ENCODE results near the gene FBLN1. TPM values are rescaled to one million over a fixed set of nuclear protein-coding genes. Genes with fewer than 3 reads are reported as not detected.

FBLN1 gene
- total RNA-seq, 1 experiment from 2014 or later: 183 TPM

DNA sequence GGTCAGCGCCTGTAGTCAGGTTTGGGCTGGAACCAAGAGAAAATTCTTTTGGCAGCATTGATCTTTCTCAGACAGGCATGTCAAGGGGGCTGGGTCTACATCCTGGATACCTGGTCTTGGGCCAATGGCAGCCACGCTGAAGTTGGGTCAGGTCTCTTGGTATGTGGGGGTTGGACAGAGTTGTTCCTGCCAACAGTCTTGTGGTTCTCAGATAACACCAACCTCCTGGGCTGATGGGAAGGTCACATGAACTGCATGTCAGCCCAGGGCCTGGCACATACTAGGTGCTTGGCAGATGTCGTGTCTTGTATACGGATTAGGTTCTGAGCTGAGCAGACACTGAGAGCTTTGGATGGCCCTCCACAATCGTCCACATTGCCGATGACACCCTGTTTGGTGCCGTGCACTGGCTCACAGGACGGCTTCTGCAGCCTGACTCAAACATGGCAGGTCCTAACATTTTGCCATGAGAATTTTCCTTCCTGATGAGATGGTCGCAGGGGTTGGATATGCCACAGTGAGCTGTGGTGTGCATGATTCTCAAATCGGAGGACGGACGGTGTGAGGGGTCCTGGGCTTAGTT lies 42.0 kb downstream of the FBLN1 start:
- H3K9me3 Mint-ChIP-seq: no peaks in the 10 kb centered on the region
- ChIA-PET CTCF (no interaction called here), POLR2A (no interaction called here)
- H3K4me1 Mint-ChIP-seq: no peaks in the 10 kb centered on the region
- no peak for DNase-seq (ENCODE audit: low spot score)
- ATAC-seq: no peak
- no peak overlapping the region for H3K27ac Mint-ChIP-seq
- TF ChIP-seq IRF2 (CRISPR knock-in tag; IDR thresholded peaks at IDR 0.05; ENCODE audit: borderline replicate concordance, low read depth): no peak
- TF ChIP-seq FOXP1 (CRISPR knock-in tag; IDR thresholded peaks at IDR 0.05; ENCODE audit: borderline replicate concordance): no peak
- no peak for TF ChIP-seq ATF1 (CRISPR knock-in tag; IDR thresholded peaks at IDR 0.05)
- TF ChIP-seq ZNF219 (CRISPR knock-in tag; IDR thresholded peaks at IDR 0.05; ENCODE audit: borderline replicate concordance): no peak
- TF ChIP-seq NFYB (CRISPR knock-in tag; conservative IDR thresholded peaks at IDR 0.05; ENCODE audit: low read depth): no peak
- TF ChIP-seq, protein P1, sequence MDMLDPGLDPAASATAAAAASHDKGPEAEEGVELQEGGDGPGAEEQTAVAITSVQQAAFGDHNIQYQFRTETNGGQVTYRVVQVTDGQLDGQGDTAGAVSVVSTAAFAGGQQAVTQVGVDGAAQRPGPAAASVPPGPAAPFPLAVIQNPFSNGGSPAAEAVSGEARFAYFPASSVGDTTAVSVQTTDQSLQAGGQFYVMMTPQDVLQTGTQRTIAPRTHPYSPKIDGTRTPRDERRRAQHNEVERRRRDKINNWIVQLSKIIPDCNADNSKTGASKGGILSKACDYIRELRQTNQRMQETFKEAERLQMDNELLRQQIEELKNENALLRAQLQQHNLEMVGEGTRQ (CRISPR knock-in tag; IDR thresholded peaks at IDR 0.05): no peak
- no peak for TF ChIP-seq E2F5 (CRISPR knock-in tag; IDR thresholded peaks at IDR 0.05)
- no peak for TF ChIP-seq TP53 (CRISPR knock-in tag; IDR thresholded peaks at IDR 0.05)
- TF ChIP-seq, protein P2, sequence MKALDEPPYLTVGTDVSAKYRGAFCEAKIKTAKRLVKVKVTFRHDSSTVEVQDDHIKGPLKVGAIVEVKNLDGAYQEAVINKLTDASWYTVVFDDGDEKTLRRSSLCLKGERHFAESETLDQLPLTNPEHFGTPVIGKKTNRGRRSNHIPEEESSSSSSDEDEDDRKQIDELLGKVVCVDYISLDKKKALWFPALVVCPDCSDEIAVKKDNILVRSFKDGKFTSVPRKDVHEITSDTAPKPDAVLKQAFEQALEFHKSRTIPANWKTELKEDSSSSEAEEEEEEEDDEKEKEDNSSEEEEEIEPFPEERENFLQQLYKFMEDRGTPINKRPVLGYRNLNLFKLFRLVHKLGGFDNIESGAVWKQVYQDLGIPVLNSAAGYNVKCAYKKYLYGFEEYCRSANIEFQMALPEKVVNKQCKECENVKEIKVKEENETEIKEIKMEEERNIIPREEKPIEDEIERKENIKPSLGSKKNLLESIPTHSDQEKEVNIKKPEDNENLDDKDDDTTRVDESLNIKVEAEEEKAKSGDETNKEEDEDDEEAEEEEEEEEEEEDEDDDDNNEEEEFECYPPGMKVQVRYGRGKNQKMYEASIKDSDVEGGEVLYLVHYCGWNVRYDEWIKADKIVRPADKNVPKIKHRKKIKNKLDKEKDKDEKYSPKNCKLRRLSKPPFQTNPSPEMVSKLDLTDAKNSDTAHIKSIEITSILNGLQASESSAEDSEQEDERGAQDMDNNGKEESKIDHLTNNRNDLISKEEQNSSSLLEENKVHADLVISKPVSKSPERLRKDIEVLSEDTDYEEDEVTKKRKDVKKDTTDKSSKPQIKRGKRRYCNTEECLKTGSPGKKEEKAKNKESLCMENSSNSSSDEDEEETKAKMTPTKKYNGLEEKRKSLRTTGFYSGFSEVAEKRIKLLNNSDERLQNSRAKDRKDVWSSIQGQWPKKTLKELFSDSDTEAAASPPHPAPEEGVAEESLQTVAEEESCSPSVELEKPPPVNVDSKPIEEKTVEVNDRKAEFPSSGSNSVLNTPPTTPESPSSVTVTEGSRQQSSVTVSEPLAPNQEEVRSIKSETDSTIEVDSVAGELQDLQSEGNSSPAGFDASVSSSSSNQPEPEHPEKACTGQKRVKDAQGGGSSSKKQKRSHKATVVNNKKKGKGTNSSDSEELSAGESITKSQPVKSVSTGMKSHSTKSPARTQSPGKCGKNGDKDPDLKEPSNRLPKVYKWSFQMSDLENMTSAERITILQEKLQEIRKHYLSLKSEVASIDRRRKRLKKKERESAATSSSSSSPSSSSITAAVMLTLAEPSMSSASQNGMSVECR (CRISPR knock-in tag; IDR thresholded peaks at IDR 0.05; ENCODE audit: borderline replicate concordance): no peak
- no peak for TF ChIP-seq TEAD4 (CRISPR knock-in tag; IDR thresholded peaks at IDR 0.05)
- TF ChIP-seq, protein P3, sequence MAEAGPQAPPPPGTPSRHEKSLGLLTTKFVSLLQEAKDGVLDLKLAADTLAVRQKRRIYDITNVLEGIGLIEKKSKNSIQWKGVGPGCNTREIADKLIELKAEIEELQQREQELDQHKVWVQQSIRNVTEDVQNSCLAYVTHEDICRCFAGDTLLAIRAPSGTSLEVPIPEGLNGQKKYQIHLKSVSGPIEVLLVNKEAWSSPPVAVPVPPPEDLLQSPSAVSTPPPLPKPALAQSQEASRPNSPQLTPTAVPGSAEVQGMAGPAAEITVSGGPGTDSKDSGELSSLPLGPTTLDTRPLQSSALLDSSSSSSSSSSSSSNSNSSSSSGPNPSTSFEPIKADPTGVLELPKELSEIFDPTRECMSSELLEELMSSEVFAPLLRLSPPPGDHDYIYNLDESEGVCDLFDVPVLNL (CRISPR knock-in tag; IDR thresholded peaks at IDR 0.05; ENCODE audit: borderline replicate concordance, low read depth): no peak
- TF ChIP-seq ESRRA (CRISPR knock-in tag; IDR thresholded peaks at IDR 0.05; ENCODE audit: borderline replicate concordance): no peak
- TF ChIP-seq RELA (CRISPR knock-in tag; IDR thresholded peaks at IDR 0.05; ENCODE audit: borderline replicate concordance): no peak
- TF ChIP-seq FOXJ3 (CRISPR knock-in tag; IDR thresholded peaks at IDR 0.05; ENCODE audit: borderline replicate concordance): no peak
- H3K36me3 Mint-ChIP-seq: peaks cover 69% of the 10 kb centered on the region
- no peak overlapping the region for H3K4me3 Mint-ChIP-seq
- H3K27me3 Mint-ChIP-seq (ENCODE audit: low read depth): no peaks in the 10 kb centered on the region

DNA sequence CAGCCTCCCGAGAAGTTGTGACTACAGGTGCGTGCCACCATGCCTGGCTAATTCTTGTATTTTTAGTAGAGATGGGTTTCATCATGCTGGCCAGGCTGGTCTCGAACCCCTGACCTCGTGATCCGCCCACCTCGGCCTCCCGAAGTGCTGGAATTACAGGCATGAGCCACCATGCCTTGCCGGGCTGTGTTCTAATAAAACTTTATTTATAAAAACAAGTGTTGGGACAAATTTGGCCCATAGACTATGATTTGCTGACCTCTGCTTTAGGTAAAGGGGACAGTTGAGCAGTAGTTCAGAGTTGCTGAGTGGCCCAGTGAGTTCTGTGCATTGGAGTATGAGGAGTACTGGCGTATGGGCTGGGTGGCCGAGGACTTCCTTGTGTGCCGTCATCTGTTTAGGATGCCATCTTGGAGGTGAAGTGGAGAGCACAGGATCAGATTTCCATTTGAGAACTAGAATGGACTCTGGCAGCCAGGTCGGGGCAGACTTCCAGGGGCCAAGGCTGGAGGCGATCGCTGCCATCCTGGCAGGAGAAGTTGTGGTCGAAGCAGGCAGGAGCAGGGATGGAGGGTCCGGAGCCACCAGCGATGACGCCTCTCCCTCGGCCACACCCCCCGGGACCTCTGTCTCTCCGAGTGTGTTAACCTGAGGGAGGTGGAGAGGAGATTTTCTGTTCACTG lies 43.8 kb downstream of the FBLN1 start:
- no peak for DNase-seq (ENCODE audit: low spot score)
- H3K27ac Mint-ChIP-seq: no peak overlapping the region
- POLR2A ChIA-PET: interaction anchor here (0.7 kb wide), 1 partner anchor 86 kb away, joined by 5 read pairs; no protein-coding TSS in a partner anchor
- H3K36me3 Mint-ChIP-seq: peaks cover 75% of the 10 kb centered on the region
- no peak for ATAC-seq
- H3K9me3 Mint-ChIP-seq: no peaks in the 10 kb centered on the region
- H3K4me1 Mint-ChIP-seq: 0 out of 2 replicates have a peak, but pooled peaks cover under 1% of the 10 kb centered on the region
- H3K4me3 Mint-ChIP-seq: no peak overlapping the region
- H3K27me3 Mint-ChIP-seq (ENCODE audit: low read depth): no peaks in the 10 kb centered on the region
- CTCF ChIA-PET: no interaction called here
- TF ChIP-seq ZNF396 (CRISPR knock-in tag; IDR thresholded peaks at IDR 0.05; ENCODE audit: borderline replicate concordance): no peak
- TF ChIP-seq SOX15 (CRISPR knock-in tag; IDR thresholded peaks at IDR 0.05): no peak
- TF ChIP-seq TP53 (CRISPR knock-in tag; IDR thresholded peaks at IDR 0.05): no peak
- no peak for TF ChIP-seq PRDM15 (CRISPR knock-in tag; IDR thresholded peaks at IDR 0.05)
- no peak for TF ChIP-seq FOXK1 (CRISPR knock-in tag; IDR thresholded peaks at IDR 0.05)
- no peak for TF ChIP-seq TCF7 (CRISPR knock-in tag; IDR thresholded peaks at IDR 0.05; ENCODE audit: low read depth)
- no peak for TF ChIP-seq IRF2 (CRISPR knock-in tag; IDR thresholded peaks at IDR 0.05; ENCODE audit: borderline replicate concordance, low read depth)
- TF ChIP-seq NR2C2 (CRISPR knock-in tag; IDR thresholded peaks at IDR 0.05): no peak
- TF ChIP-seq EMX1 (CRISPR knock-in tag; IDR thresholded peaks at IDR 0.05): no peak
- TF ChIP-seq, protein P4, sequence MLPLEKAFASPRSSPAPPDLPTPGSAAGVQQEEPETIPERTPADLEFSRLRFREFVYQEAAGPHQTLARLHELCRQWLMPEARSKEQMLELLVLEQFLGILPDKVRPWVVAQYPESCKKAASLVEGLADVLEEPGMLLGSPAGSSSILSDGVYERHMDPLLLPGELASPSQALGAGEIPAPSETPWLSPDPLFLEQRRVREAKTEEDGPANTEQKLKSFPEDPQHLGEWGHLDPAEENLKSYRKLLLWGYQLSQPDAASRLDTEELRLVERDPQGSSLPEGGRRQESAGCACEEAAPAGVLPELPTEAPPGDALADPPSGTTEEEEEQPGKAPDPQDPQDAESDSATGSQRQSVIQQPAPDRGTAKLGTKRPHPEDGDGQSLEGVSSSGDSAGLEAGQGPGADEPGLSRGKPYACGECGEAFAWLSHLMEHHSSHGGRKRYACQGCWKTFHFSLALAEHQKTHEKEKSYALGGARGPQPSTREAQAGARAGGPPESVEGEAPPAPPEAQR (CRISPR knock-in tag; IDR thresholded peaks at IDR 0.05): no peak
